Caco-2 (cell line): ENCODE measurements around the gene SETD3. TPM values are rescaled to one million over a fixed set of nuclear protein-coding genes. Genes with fewer than 3 reads are reported as not detected.
"Not testable (repeated sequence)": the region's sequence is repeated elsewhere in the genome, so short reads cannot be mapped to it uniquely, and the experiment has no call there.

Source experiments
- BruUV-seq: library from RNA; stranded (reverse); fragments of 400-500 nt; replicated peaks from 2 replicates; lab custom pipeline; 2021; lab: Mats Ljungman, UMichigan
- CTCF ChIA-PET: fragments of 300-600 bp; sonication (Branson Sonifier 250); formaldehyde crosslinking; loops from one replicate; lab custom pipeline; 2022; ENCODE audit warnings: antibody characterized with exemption; lab: Charles Lee
- POLR2A ChIA-PET: fragments of 300-600 bp; sonication (Branson Sonifier 250); formaldehyde crosslinking; loops from one replicate; lab custom pipeline; 2022; ENCODE audit warnings: antibody characterized with exemption; lab: Charles Lee
- DNase-seq, 2 experiments: peaks; one replicate each; pipeline versions ENCODE4 v3.0.0 to v3.0.0-alpha.2; 2020 to 2022
- H3K27me3 ChIP-seq: replicated peaks from 2 replicates; pipeline ENCODE4 v1.6.0; 2011; ENCODE audit warnings: low read length; ENCODE audit not compliant: control insufficient read depth, insufficient read depth
- H3K36me3 ChIP-seq: 2 replicates; pipeline ENCODE4 v1.5.1; 2011; ENCODE audit warnings: low read length; ENCODE audit not compliant: control insufficient read depth, insufficient read depth
- H3K4me1 ChIP-seq: fragments of 250-450 bp; sonication (Bioruptor Pico); 2 replicates; pipeline ENCODE4 v1.5.1; 2020; ENCODE audit warnings: mild to moderate bottlenecking
- H3K4me3 ChIP-seq: 2 replicates; pipeline ENCODE4 v1.5.1; 2011; ENCODE audit warnings: low read depth, mild to moderate bottlenecking, control low read depth, low read length
- H3K9me3 ChIP-seq: fragments of 250-450 bp; sonication (Bioruptor Pico); 2 replicates; pipeline ENCODE4 v1.5.1; 2020; ENCODE audit warnings: mild to moderate bottlenecking, moderate library complexity
- H3K27ac Mint-ChIP-seq: one replicate; pipeline ENCODE4 v1.8.0; 2022; ENCODE audit warnings: mixed read lengths; ENCODE audit not compliant: unreplicated experiment
- H3K27me3 Mint-ChIP-seq: one replicate; pipeline ENCODE4 v1.8.0; 2022; ENCODE audit warnings: mixed read lengths; ENCODE audit not compliant: insufficient read depth, unreplicated experiment
- H3K36me3 Mint-ChIP-seq: one replicate; pipeline ENCODE4 v1.8.0; 2022; ENCODE audit warnings: mild to moderate bottlenecking, mixed read lengths; ENCODE audit not compliant: insufficient read depth, unreplicated experiment
- H3K4me1 Mint-ChIP-seq: one replicate; pipeline ENCODE4 v1.8.0; 2022; ENCODE audit warnings: low read depth, mixed read lengths; ENCODE audit not compliant: unreplicated experiment
- H3K4me3 Mint-ChIP-seq: one replicate; pipeline ENCODE4 v1.8.0; 2022; ENCODE audit warnings: mild to moderate bottlenecking, moderate library complexity, mixed read lengths; ENCODE audit not compliant: unreplicated experiment
- H3K9me3 Mint-ChIP-seq: one replicate; pipeline ENCODE4 v1.8.0; 2022; ENCODE audit warnings: mixed read lengths; ENCODE audit not compliant: unreplicated experiment
- intact Hi-C: fragments of 100-400 bp; cut with micrococcal nuclease; formaldehyde crosslinking; loops from one replicate; pipeline ENCODE4 v1.10.0; 2022; ENCODE audit not compliant: unreplicated experiment
- total RNA-seq: library from RNA; stranded (reverse); gene quantifications from 2 replicates; pipeline ENCODE4 v1.2.3, GENCODE V29; 2022
- TF ChIP-seq, protein P1 (sequence below), 2 experiments: fragments of 200-600 bp in 1 of 2; IDR thresholded peaks; 1 replicate in 1 of 2; 2 replicates in 1 of 2; pipeline versions ENCODE4 v1.5.1 to v1.8.0; 2011 to 2022; ENCODE audit warnings: antibody characterized with exemption in 1 of 2, control low read depth in 1 of 2, inconsistent platforms in 1 of 2, low read depth in 1 of 2, low read length in 1 of 2, mild to moderate bottlenecking in 1 of 2, moderate library complexity in 1 of 2; ENCODE audit not compliant: insufficient read depth in 1 of 2, severe bottlenecking in 1 of 2, unreplicated experiment in 1 of 2

The SETD3 gene
- total RNA-seq, 1 experiment from 2014 or later = 74.3 TPM

GRCh38 chr14:99348816-99349614 is 131.6 kb downstream of the SETD3 start:
- Mint-ChIP-seq H3K4me1 (peaks cover 9% of the 10 kb centered on the region), H3K36me3 (no peaks in the 10 kb centered on the region), H3K9me3 (no peaks in the 10 kb centered on the region), H3K27me3 (peaks cover 2% of the 10 kb centered on the region), H3K27ac (peak overlapping the region; percentile 61), H3K4me3 (no peak overlapping the region)
- H3K4me3 ChIP-seq = no peak overlapping the region
- DNase-seq = no peak
- no TSS peak for BruUV-seq
- TF ChIP-seq, protein P1, sequence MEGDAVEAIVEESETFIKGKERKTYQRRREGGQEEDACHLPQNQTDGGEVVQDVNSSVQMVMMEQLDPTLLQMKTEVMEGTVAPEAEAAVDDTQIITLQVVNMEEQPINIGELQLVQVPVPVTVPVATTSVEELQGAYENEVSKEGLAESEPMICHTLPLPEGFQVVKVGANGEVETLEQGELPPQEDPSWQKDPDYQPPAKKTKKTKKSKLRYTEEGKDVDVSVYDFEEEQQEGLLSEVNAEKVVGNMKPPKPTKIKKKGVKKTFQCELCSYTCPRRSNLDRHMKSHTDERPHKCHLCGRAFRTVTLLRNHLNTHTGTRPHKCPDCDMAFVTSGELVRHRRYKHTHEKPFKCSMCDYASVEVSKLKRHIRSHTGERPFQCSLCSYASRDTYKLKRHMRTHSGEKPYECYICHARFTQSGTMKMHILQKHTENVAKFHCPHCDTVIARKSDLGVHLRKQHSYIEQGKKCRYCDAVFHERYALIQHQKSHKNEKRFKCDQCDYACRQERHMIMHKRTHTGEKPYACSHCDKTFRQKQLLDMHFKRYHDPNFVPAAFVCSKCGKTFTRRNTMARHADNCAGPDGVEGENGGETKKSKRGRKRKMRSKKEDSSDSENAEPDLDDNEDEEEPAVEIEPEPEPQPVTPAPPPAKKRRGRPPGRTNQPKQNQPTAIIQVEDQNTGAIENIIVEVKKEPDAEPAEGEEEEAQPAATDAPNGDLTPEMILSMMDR (IDR thresholded peaks at IDR 0.05; ENCODE audit: insufficient read depth in 1 of 2, low read depth in 1 of 2, low read length in 1 of 2, severe bottlenecking in 1 of 2, unreplicated experiment in 1 of 2) = no peak
- intact Hi-C loops = no loop called here
- no peaks in the 10 kb centered on the region for H3K36me3 ChIP-seq
- no peaks in the 10 kb centered on the region for H3K9me3 ChIP-seq
- no peaks in the 10 kb centered on the region for H3K27me3 ChIP-seq
- POLR2A ChIA-PET = no interaction called here
- CTCF ChIA-PET = no interaction called here
- peaks cover 9% of the 10 kb centered on the region; the same call in 1 of the 2 replicates for H3K4me1 ChIP-seq

DNA sequence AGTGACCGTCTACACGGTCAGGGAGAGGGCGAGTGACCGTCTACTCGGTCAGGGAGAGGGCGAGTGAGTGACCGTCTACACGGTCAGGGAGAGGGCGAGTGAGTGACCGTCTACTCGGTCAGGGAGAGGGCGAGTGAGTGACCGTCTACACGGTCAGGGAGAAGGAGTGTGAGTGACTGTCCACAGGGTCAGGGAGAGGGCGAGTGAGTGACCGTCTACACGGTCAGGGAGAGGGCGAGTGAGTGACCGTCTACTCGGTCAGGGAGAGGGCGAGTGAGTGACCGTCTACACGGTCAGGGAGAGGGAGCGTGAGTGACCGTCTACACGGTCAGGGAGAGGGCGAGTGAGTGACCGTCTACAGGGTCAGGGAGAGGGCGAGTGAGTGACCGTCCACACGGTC is 132.4 kb downstream of the SETD3 start:
- H3K9me3 Mint-ChIP-seq, H3K4me1 ChIP-seq, BruUV-seq, H3K9me3 ChIP-seq, CTCF ChIA-PET, H3K4me3 ChIP-seq, H3K27me3 Mint-ChIP-seq, H3K36me3 ChIP-seq, POLR2A ChIA-PET, intact Hi-C loops, H3K4me3 Mint-ChIP-seq, H3K4me1 Mint-ChIP-seq, DNase-seq, H3K27me3 ChIP-seq, H3K27ac Mint-ChIP-seq, H3K36me3 Mint-ChIP-seq: not testable (repeated sequence)

Other genes with a start within 250 kb of the SETD3 start
- 0.05 TPM in 1 of 2 replicates, not detected in the other for gene BCL11B, start 208.7 kb downstream of the SETD3 start, total RNA-seq
- 95.4 and 104 TPM in 2 replicates for gene CCNK, start 550 bp upstream of the SETD3 start, total RNA-seq
- gene CCDC85C, start 123.3 kb upstream of the SETD3 start, total RNA-seq = 69.1 and 76.2 TPM in 2 replicates
- gene HHIPL1, start 164.3 kb upstream of the SETD3 start, total RNA-seq = 2.1 and 2.9 TPM in 2 replicates
- gene CYP46A1, start 203.4 kb upstream of the SETD3 start, total RNA-seq = 0.05 and 0.09 TPM in 2 replicates